Measurements from ENCODE around the gene GPSM1. TPM values are rescaled to one million over a fixed set of nuclear protein-coding genes. Genes with fewer than 3 reads are reported as not detected.

GPSM1 gene
- total and polyA plus RNA-seq, 9 of the 15 experiments (the other 6 are each of a cell fraction or from before 2014, with no cell fraction given), result 0.04 to 14.2 (median 3.1) TPM

DNA sequence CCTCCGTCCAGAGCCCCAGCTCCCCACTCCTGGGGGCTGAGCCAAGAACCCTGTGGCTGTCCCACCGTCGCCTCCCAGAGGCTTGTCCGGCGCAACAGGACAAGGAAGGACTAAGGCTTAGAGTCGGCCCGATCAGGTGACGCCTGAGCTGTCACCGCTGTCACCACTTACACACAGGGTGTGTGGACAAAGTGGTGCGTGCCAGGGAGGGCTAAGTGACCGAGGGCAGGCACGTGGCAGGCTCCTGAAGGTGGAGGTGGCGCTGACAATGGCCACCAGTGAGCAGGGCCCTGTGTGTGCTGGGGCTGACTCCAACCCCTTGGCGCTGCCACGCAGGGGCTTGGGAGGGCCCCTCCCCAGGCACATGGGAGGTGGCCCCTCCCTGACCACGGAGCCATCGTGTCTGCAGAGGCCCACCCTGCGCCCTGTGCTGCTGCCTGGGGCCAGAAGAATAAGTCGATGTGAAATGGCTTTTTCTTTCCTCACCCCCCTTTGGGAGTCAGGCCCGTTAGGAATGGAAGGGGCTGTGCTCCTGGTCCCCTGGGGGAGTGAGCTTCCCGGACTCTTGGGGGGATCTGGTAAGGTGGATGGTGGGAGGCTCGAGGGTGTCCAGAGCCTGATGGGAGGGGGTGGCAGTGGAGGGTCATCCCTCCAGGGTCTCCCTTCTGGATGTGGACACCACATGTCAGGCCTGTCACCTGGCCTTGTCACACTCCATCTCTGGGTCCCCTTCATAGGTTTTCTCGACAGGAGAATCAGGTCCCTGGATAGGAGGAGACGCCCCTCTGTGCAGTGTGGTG, 2.6 kb upstream of the GPSM1 start (continued):
- TF ChIP-seq, protein P1, sequence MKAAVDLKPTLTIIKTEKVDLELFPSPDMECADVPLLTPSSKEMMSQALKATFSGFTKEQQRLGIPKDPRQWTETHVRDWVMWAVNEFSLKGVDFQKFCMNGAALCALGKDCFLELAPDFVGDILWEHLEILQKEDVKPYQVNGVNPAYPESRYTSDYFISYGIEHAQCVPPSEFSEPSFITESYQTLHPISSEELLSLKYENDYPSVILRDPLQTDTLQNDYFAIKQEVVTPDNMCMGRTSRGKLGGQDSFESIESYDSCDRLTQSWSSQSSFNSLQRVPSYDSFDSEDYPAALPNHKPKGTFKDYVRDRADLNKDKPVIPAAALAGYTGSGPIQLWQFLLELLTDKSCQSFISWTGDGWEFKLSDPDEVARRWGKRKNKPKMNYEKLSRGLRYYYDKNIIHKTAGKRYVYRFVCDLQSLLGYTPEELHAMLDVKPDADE (conservative IDR thresholded peaks at IDR 0.05; ENCODE audit: control insufficient read depth, low read depth, low read length), result no peak
- TF ChIP-seq, protein P2, sequence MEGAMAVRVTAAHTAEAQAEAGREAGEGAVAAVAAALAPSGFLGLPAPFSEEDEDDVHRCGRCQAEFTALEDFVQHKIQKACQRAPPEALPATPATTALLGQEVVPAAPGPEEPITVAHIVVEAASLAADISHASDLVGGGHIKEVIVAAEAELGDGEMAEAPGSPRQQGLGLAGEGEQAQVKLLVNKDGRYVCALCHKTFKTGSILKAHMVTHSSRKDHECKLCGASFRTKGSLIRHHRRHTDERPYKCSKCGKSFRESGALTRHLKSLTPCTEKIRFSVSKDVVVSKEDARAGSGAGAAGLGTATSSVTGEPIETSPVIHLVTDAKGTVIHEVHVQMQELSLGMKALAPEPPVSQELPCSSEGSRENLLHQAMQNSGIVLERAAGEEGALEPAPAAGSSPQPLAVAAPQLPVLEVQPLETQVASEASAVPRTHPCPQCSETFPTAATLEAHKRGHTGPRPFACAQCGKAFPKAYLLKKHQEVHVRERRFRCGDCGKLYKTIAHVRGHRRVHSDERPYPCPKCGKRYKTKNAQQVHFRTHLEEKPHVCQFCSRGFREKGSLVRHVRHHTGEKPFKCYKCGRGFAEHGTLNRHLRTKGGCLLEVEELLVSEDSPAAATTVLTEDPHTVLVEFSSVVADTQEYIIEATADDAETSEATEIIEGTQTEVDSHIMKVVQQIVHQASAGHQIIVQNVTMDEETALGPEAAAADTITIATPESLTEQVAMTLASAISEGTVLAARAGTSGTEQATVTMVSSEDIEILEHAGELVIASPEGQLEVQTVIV (CRISPR knock-in tag; IDR thresholded peaks at IDR 0.05; ENCODE audit: borderline replicate concordance), result no peak
- TF ChIP-seq E2F5 (CRISPR knock-in tag; IDR thresholded peaks at IDR 0.05) (no peak), PRDM10 (IDR thresholded peaks at IDR 0.05; ENCODE audit: partially characterized antibody) (peak; percentile 97), TFAP4 (CRISPR knock-in tag; IDR thresholded peaks at IDR 0.05; ENCODE audit: borderline replicate concordance) (peak; percentile 56), BRCA1 (IDR thresholded peaks at IDR 0.05) (no peak), BRCA1 (CRISPR knock-in tag; IDR thresholded peaks at IDR 0.05) (no peak), RAD21 (CRISPR knock-in tag; conservative IDR thresholded peaks at IDR 0.05 in 1 of 2, IDR thresholded peaks at IDR 0.05 in 1 of 2) (peak in 1 of 2 experiments; percentile 31; a peak in 2 of 4 replicates), ATF1 (CRISPR knock-in tag; IDR thresholded peaks at IDR 0.05) (no peak), ATF1 (tag; IDR thresholded peaks at IDR 0.05) (peak; percentile 17; the same call in 1 of the 2 replicates), GATAD2B (IDR thresholded peaks at IDR 0.05; ENCODE audit: borderline replicate concordance) (no peak), BCOR (IDR thresholded peaks at IDR 0.05) (no peak), MTA1 (IDR thresholded peaks at IDR 0.05; ENCODE audit: borderline replicate concordance) (no peak), POLR3G (IDR thresholded peaks at IDR 0.05; ENCODE audit: extremely low read depth, insufficient read length, insufficient replicate concordance) (no peak)
- TF ChIP-seq, protein P3, sequence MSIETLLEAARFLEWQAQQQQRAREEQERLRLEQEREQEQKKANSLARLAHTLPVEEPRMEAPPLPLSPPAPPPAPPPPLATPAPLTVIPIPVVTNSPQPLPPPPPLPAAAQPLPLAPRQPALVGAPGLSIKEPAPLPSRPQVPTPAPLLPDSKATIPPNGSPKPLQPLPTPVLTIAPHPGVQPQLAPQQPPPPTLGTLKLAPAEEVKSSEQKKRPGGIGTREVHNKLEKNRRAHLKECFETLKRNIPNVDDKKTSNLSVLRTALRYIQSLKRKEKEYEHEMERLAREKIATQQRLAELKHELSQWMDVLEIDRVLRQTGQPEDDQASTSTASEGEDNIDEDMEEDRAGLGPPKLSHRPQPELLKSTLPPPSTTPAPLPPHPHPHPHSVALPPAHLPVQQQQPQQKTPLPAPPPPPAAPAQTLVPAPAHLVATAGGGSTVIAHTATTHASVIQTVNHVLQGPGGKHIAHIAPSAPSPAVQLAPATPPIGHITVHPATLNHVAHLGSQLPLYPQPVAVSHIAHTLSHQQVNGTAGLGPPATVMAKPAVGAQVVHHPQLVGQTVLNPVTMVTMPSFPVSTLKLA (conservative IDR thresholded peaks at IDR 0.05), result no peak

Data from K562 (cell line).